Endothelial cell of hepatic sinusoid (primary cell): ENCODE results near the gene COL4A1.

ENCODE experiments used
- in situ Hi-C: cut with HindIII; loops from 2 replicates; pipeline ENCODE4 v1.10.0; 2017; ENCODE audit warnings: low sequenced_read_pairs

The COL4A1 gene

GRCh38 chr13:110106726-110107125, 200.2 kb downstream of the COL4A1 start:
- in situ Hi-C loops, result loop anchor here (5.0 to 10.0 kb wide), 2 partner anchors 162 to 1154 kb away; no protein-coding TSS in a partner anchor

- in situ Hi-C loops, result loop anchor here (5.0 to 10.0 kb wide), 2 partner anchors 160 to 1153 kb away; no protein-coding TSS in a partner anchor
These were observed 201.8 kb downstream of the COL4A1 start for GRCh38 chr13:110105136-110105535.

- in situ Hi-C loops, result loop anchor here (10.0 kb wide), 1 partner anchor 159 kb away; no protein-coding TSS in a partner anchor
These were observed 203.4 kb downstream of the COL4A1 start for GRCh38 chr13:110103534-110103933.

DNA sequence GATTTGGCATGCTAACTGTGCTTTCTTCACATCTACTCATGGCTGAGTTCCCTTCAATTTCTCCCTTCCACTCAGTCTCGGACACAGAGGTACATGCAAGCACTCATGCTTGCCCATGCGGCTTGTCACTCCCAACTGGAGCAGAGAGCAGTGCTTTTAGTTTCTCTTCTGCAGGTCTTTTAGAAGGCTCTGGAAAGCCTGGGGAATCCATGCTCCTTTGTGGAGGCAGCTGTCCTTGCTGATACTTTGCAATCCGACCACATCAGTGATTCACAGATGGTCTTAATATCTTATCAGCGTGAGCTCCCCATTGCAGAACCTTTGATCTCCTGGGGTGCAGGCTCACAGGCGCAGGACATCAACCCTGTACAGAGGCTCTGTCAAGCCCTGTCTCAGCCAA, 203.9 kb downstream of the COL4A1 start:
- in situ Hi-C loops, result loop anchor here (10.0 kb wide), 1 partner anchor 158 kb away; no protein-coding TSS in a partner anchor

GRCh38 chr13:110102053-110102452, 204.9 kb downstream of the COL4A1 start:
- in situ Hi-C loops, result loop anchor here (10.0 kb wide), 1 partner anchor 157 kb away; no protein-coding TSS in a partner anchor

- in situ Hi-C loops, result loop anchor here (10.0 kb wide), 1 partner anchor 155 kb away; no protein-coding TSS in a partner anchor
These were observed 207.0 kb downstream of the COL4A1 start for GRCh38 chr13:110099922-110100321.
